NCI-H510A (cell line): ENCODE data around the gene ZNF850.
"Not testable (repeated sequence)": the region's sequence is repeated elsewhere in the genome, so short reads cannot be mapped to it uniquely, and the experiment has no call there.

Experiments
- DNase-seq: peaks from one replicate; lab custom pipeline; 2025; lab: John Stamatoyannopoulos, UW

Gene ZNF850

GRCh38 chr19:36772311-36773222, at the start of gene ZNF850:
Gene ZNF850, minus strand, starts transcription at chr19:36772807. Its CDS starts 10,201 bp downstream, at chr19:36762606.
- DNase-seq, result peak; percentile 91

- DNase-seq, result no peak
Measured at GRCh38 chr19:36821758-36822157, 49.2 kb upstream of the ZNF850 start.

- no peak for DNase-seq
Measured at GRCh38 chr19:36819130-36819630, 46.6 kb upstream of the ZNF850 start.

GRCh38 chr19:36807029-36807428, 34.4 kb upstream of the ZNF850 start:
- no peak for DNase-seq

GRCh38 chr19:36805364-36805763, 32.8 kb upstream of the ZNF850 start:
- no peak for DNase-seq

GRCh38 chr19:36797786-36798108, 25.1 kb upstream of the ZNF850 start:
- DNase-seq, result no peak

GRCh38 chr19:36796714-36796992, 24.0 kb upstream of the ZNF850 start:
- DNase-seq, result no peak

- DNase-seq, result not testable (repeated sequence)
Measured at GRCh38 chr19:36791420-36792141, 19.0 kb upstream of the ZNF850 start.

GRCh38 chr19:36775768-36776167, 3.2 kb upstream of the ZNF850 start:
- no peak for DNase-seq

- DNase-seq, result no peak
Measured at GRCh38 chr19:36773223-36773579, 594 bp upstream of the ZNF850 start.

GRCh38 chr19:36771261-36772231, 1.1 kb downstream of the ZNF850 start:
- no peak for DNase-seq

GRCh38 chr19:36750066-36750691, 22.4 kb downstream of the ZNF850 start:
- no peak for DNase-seq

- DNase-seq, result not testable (repeated sequence)
Measured at GRCh38 chr19:36749613-36750012, 23.0 kb downstream of the ZNF850 start.

- no peak for DNase-seq
Measured at GRCh38 chr19:36748431-36749275, 24.0 kb downstream of the ZNF850 start.

GRCh38 chr19:36747750-36748149, 24.9 kb downstream of the ZNF850 start:
- no peak for DNase-seq

- DNase-seq, result no peak
Measured at GRCh38 chr19:36745870-36746269, 26.7 kb downstream of the ZNF850 start.

- not testable (repeated sequence) for DNase-seq
Measured at GRCh38 chr19:36736166-36736565, 36.4 kb downstream of the ZNF850 start.

GRCh38 chr19:36719687-36720556, 52.7 kb downstream of the ZNF850 start:
- DNase-seq, result no peak

- DNase-seq, result no peak
Measured at GRCh38 chr19:36709423-36709822, 63.2 kb downstream of the ZNF850 start.

- DNase-seq, result no peak
Measured at GRCh38 chr19:36707134-36707533, 65.5 kb downstream of the ZNF850 start.
